GM12864 (cell line): ENCODE results near the gene DQX1.

Experiments used
- DNase-seq: peaks from one replicate; pipeline ENCODE4 v3.0.0-alpha.2; 2011; ENCODE audit warnings: low read depth
- H3K4me3 ChIP-seq: 2 replicates; pipeline ENCODE4 v1.5.1; 2011; ENCODE audit warnings: mild to moderate bottlenecking, low read depth, low read length, control low read depth
- CTCF ChIP-seq: IDR thresholded peaks from 2 replicates; pipeline ENCODE4 v1.5.1; 2011; ENCODE audit warnings: low read depth, mild to moderate bottlenecking, moderate library complexity, low read length, control low read depth, inconsistent platforms; ENCODE audit errors: missing control alignments

Gene DQX1

DNA sequence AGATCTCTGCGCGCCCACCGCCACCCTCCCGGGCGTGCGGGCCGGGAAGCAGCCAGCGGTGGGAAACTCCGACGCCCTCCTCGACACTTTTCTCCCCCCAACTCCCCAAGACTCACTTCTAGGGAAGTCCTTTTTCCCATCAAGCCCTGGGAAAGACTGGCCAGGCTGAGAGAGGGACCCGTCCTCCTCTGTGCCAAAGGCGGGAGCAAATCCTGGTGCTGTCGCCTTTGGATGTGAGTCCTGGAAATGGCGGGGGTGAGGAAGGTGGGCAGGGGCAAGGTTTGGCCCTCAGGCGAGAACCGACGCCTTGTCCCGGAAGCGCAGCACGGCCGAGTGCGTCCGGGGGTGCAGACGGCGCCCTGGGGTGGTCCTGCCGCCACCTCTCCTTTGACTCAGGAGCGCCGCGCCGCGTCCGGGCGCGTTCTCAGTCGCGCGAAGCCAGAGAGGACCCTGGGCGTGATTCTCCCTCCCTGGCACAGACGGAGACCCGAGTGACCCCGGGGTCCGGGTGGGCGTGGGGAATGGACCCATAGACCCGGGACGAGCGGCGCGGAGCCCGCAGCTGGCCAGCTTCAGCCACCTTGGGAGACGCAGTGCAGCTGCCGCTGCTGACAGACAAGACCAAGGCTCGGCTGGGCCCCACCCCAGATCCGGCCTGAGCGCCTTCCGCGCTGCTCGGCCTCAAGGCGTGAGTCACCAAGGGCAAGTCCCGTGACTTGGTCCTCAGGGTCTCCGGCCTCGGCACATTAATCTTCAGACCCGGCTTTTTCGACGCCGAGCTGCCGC, 23.1 kb downstream of the DQX1 start:
- no peak for DNase-seq
- peak overlapping the region; percentile 55 for H3K4me3 ChIP-seq
- peak; percentile 43 for TF ChIP-seq CTCF

DNA sequence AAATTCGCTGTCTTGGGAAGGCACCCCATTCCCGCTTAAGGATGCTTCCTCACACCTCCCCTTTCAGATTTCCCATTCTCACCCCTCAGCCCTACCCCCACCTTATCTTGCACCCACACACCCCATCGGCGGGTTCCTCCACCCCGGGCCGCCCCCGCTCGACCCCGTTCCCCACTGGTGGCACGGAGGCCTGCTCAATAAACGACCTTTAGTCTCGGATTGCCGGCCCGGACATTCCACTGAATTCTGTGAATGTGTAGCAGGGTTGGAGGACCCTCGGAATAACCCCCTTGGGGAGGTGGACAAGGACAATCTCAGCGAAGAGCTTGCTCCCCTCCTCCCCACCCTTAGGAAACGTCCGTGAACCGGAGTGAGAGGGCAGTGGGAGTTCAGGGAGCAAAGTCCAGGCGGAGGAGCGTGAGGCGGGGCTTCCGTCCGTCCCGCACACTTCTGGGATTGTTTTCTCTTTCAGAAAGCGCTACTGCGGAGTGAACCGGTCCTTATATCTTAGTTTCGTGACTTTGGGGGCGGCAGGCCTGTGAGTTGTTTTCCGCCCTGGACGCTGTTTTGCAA, 23.8 kb downstream of the DQX1 start:
- DNase-seq: no peak
- H3K4me3 ChIP-seq: peak overlapping the region; percentile 55
- TF ChIP-seq CTCF: no peak

- no peak overlapping the region for H3K4me3 ChIP-seq
- DNase-seq: no peak
Measured at GRCh38 chr2:74501335-74502071, 24.5 kb downstream of the DQX1 start.

GRCh38 chr2:74500578-74500946, 25.5 kb downstream of the DQX1 start:
- no peak for TF ChIP-seq CTCF
- no peak for DNase-seq
- no peak overlapping the region for H3K4me3 ChIP-seq

More at GRCh38 chr2:74501335-74502071, 24.5 kb downstream of the DQX1 start:
- TF ChIP-seq CTCF: no peak

DNA sequence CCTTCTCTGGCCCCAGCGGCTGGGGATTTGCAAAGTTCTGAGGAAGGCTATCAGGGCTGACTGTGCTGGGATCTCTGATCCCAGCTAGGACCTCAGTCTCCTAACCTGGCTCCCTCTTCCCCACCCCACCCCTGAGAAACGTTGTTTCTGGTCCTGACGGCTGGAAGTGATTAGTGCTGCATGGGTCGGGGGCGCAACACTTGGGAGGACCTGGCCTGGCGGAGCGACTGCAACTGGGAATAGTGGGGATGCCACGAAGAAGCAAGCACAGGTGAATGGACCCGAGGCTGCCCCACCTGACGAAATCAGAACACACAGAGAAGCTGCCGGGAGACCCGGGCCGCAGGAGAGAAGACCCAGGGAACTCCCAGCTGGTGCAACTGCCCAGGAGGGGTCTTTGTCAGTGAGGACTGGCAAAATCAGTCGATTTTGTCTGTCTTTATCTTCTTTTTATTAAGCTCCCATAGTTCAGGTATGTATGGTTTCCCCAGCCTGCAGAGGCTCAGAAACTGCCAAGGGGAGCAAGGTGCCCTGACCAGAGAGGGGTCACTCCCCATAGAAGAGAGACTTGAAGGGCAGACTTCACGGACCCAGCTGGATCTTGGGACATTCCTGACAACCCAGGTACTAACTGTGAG, 26.0 kb downstream of the DQX1 start:
- TF ChIP-seq CTCF: no peak
- no peak overlapping the region for H3K4me3 ChIP-seq
- DNase-seq: no peak

- no peak for TF ChIP-seq CTCF
- H3K4me3 ChIP-seq: no peak within 1 kb of the TSS; the same call in 1 of the 2 replicates
- no peak for DNase-seq
Measured at GRCh38 chr2:74499267-74499939, 26.6 kb downstream of the DQX1 start, which contains the start of gene LBX2. Gene LBX2, minus strand, starts transcription at chr2:74499603. Its CDS starts 66 bp downstream, at chr2:74499537.
